ENCODE results near the gene SEL1L2.

The SEL1L2 gene

DNA sequence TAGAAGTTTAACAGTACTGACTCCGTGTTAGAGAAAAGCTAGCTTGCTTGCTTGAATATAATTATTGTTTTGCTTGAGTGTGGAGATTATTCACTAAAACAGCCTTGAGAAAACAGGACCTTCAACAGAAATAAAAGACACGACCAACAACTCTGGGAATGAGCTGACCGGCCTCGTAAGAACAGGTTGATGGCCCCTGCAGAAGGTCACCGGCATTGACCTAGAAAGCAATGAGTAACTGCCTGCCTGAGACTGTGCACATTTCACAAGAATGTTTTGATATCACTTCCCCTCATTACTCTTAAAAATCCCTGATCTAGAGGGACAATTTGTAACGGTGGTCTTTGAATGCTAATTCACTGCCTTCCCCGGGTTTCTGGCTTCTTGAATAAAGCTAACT is 49.4 kb downstream of the SEL1L2 start:
- peaks cover 6% of the 10 kb centered on the region for H3K27me3 Mint-ChIP-seq (ENCODE audit: low read depth)

DNA sequence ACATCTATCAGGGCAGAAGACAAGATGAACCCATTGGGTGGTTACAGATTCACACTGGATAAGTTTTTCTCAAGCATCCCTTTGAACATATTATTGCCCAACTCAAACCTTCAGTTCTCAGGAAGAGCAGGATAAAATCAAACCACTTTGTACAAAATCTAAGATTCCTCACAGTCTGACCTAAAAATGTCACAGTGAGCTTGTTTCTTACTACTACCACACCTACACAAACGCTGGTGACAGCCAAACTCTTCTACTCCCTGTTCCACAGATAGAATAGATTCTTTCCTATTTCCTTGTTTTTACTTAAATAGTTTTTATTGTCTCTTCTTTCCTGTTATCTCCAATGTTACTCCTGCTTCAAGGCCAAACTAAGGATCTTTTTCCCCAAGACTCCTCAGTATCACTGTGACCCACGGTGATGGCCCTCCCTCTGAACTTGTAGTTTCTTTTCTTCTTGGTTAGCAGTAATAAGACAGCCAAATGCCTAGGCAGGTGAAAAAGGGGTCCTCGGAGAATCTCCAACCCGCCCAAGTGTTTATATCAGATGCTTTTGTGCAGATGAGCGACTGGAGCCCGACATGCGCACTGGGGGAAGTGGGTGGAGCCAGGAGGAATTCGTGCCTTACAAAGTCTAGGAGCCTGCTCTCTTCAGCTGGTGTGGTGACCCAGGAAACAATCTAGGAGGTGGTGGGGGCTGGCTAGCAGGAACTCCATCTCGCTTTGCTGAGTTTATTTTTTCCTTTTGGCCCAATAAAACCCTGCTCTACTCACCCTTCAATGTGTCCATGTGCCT is 53.4 kb downstream of the SEL1L2 start:
- TF ChIP-seq, protein P1, sequence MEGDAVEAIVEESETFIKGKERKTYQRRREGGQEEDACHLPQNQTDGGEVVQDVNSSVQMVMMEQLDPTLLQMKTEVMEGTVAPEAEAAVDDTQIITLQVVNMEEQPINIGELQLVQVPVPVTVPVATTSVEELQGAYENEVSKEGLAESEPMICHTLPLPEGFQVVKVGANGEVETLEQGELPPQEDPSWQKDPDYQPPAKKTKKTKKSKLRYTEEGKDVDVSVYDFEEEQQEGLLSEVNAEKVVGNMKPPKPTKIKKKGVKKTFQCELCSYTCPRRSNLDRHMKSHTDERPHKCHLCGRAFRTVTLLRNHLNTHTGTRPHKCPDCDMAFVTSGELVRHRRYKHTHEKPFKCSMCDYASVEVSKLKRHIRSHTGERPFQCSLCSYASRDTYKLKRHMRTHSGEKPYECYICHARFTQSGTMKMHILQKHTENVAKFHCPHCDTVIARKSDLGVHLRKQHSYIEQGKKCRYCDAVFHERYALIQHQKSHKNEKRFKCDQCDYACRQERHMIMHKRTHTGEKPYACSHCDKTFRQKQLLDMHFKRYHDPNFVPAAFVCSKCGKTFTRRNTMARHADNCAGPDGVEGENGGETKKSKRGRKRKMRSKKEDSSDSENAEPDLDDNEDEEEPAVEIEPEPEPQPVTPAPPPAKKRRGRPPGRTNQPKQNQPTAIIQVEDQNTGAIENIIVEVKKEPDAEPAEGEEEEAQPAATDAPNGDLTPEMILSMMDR (IDR thresholded peaks at IDR 0.05; ENCODE audit: unreplicated experiment in 3 of 3): no peak

More for the DNA sequence above, 49.4 kb downstream of the SEL1L2 start:
- no peaks in the 10 kb centered on the region for H3K36me3 Mint-ChIP-seq (ENCODE audit: low read depth)
- no peak overlapping the region for H3K4me3 Mint-ChIP-seq
- peaks cover 5% of the 10 kb centered on the region for H3K9me3 Mint-ChIP-seq
- no peak overlapping the region for H3K27ac Mint-ChIP-seq
- TF ChIP-seq, protein P1 (IDR thresholded peaks at IDR 0.05; ENCODE audit: unreplicated experiment in 3 of 3): no peak
- no peaks in the 10 kb centered on the region for H3K4me1 Mint-ChIP-seq

DNA sequence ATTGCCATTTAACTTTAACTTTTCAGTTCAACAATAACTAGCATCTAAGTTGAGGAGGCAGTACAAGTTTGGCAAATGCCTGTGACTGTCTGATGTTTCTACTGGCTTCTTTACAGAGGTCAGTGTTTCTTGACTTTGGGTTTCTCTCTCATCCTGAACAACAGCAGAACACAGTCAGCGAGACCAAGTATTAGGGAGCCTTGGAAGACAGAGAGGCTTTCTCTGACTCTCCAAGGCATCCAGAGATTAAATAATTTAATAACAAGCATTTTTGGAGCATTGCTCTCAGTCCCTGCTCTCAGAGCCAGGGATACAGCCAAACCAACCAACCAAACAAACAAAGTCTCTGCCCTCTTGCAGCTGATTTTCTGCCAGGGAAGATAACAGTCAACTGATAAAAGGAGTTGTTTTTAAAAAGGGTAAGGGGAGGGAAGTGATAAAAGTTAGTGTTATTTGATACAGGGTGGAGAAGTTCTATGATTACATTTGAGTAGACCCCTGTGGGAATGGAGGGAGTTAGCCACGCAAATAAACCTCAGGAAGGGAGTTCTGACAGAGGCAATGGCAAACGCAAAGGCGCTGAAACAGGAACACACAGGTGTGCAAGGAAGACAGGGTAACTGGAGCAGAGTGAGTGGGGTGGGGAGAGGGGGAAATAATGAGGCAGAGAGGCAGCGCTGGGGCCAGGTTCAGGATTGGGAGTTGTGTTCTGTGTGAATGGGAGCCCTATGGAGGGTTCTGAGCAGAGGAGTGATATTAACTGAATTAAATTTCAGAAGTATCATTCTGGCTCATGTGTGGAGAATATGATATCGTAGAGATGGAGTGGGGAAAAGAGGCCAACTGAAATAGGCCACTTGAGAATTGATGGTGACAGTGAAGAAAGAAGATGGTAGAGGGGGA is 55.2 kb downstream of the SEL1L2 start:
- no peaks in the 10 kb centered on the region for H3K4me1 Mint-ChIP-seq
- no peak overlapping the region for H3K27ac Mint-ChIP-seq
- H3K9me3 Mint-ChIP-seq: peaks cover 2% of the 10 kb centered on the region

More for the DNA sequence above, 53.4 kb downstream of the SEL1L2 start:
- Mint-ChIP-seq H3K9me3 (peaks cover 2% of the 10 kb centered on the region), H3K27ac (no peak overlapping the region), H3K27me3 (ENCODE audit: low read depth) (peaks cover 6% of the 10 kb centered on the region), H3K4me3 (no peak overlapping the region), H3K36me3 (ENCODE audit: low read depth) (no peaks in the 10 kb centered on the region), H3K4me1 (no peaks in the 10 kb centered on the region)

DNA sequence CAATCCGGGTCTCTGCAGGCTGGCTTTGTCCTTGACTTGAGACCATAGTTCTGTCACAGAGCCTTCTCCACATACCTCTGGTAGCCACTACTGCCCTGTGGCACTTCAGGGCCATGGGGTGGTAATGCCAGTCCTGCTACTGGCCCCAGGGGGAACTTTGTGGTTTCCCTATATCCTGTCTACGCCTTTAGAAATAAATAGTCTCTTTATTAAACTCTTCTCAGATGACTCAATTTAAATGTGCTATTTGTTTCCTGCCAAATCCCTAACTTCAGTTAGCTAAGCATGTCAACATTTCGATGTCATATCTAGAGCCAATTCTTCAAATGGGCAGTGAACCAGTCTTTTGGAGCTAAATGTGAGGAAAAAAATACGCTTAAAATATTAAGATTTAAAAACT is 60.1 kb downstream of the SEL1L2 start:
- TF ChIP-seq, protein P1 (IDR thresholded peaks at IDR 0.05; ENCODE audit: unreplicated experiment in 3 of 3): no peak
- Mint-ChIP-seq H3K27ac (no peak overlapping the region), H3K36me3 (ENCODE audit: low read depth) (no peaks in the 10 kb centered on the region), H3K27me3 (ENCODE audit: low read depth) (no peaks in the 10 kb centered on the region), H3K4me1 (no peaks in the 10 kb centered on the region), H3K4me3 (no peak overlapping the region), H3K9me3 (no peaks in the 10 kb centered on the region)

More for the DNA sequence above, 55.2 kb downstream of the SEL1L2 start:
- Mint-ChIP-seq H3K27me3 (ENCODE audit: low read depth) (no peaks in the 10 kb centered on the region), H3K36me3 (ENCODE audit: low read depth) (no peaks in the 10 kb centered on the region), H3K4me3 (no peak overlapping the region)
- TF ChIP-seq, protein P1 (IDR thresholded peaks at IDR 0.05; ENCODE audit: unreplicated experiment in 3 of 3): no peak

DNA sequence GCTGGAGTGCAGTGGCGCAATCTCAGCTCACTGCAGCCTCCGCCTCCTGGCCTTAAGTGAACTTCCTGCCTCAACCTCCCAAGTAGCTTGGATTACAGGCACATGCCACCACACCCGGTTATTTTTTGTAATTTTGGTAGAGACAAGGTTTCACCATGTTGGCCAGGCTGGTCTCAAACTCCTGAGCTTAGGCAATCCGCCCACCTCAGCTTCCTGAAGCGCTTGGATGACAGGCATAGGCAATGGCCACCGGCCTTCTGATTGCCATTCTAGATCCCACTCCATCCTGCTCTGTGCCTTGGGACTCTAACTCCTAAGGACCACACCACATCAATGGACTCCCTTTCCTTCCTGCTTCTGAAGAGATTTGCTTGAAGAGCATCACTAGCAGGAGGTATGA is 60.6 kb downstream of the SEL1L2 start:
- H3K9me3 Mint-ChIP-seq: no peaks in the 10 kb centered on the region
- H3K4me1 Mint-ChIP-seq: no peaks in the 10 kb centered on the region
- TF ChIP-seq, protein P1 (IDR thresholded peaks at IDR 0.05; ENCODE audit: unreplicated experiment in 3 of 3): no peak
- H3K27ac Mint-ChIP-seq: no peak overlapping the region
- no peak overlapping the region for H3K4me3 Mint-ChIP-seq
- H3K36me3 Mint-ChIP-seq (ENCODE audit: low read depth): no peaks in the 10 kb centered on the region
- H3K27me3 Mint-ChIP-seq (ENCODE audit: low read depth): no peaks in the 10 kb centered on the region
